ENCODE measurements around the gene AKAP6. TPM values are rescaled to one million over a fixed set of nuclear protein-coding genes. Genes with fewer than 3 reads are reported as not detected.

The AKAP6 gene
- total RNA-seq, 1 experiment from 2014 or later, result 1.9 TPM

DNA sequence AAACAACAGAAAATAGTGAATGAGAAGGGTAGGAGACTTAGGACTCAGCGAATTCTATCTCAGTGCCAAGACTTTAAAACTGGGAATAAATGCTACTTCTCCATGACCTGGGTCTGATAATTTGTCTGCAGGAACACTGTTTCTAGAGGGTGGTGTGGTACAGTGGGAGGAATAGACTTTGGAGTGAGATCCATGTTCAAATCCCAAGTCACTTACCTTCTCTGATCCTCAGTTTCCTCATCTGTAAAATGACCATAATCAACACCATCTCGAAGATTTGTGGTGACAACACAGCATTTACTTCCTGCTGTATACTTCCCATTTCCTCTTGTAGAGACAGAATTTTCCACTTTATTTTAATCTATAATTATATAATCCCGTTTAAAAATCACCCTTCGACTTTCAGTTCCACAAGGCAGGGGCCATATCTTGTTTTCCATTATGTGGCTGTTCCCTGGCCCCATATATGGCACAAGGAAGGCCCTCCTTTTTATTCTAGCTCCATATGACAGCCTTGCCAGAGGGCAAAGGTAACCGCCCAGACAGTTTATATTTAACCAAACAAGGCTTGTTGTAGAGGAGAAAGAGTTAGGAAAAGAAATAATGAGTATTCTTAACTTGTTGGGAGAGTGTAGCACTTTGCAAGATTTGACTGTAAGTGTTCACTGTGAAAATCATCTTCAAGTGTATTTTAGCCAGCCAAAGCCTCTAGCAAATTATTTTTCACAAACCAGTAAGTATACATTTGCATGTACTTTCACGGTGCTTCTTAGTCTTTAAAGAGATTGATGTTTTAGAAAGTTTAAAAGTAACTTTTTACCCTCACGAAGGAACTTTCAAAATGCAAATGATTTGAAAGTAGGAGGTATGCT lies 243.1 kb downstream of the AKAP6 start:
- intact Hi-C loops (cut with micrococcal nuclease), result no loop called here
- no TSS peak for BruUV-seq (replicated peaks)

More for the DNA sequence above, 243.1 kb downstream of the AKAP6 start:
- H3K4me1 ChIP-seq (ENCODE audit: control insufficient read depth in 1 of 2, insufficient read depth in 2 of 2, low read length in 2 of 2), result no peaks in the 10 kb centered on the region
- H3K4me3 ChIP-seq (replicated peaks in 1 of 2; ENCODE audit: low read depth in 1 of 2, low read length in 2 of 2), result no peak overlapping the region
- peaks cover 36% of the 10 kb centered on the region for H3K27me3 ChIP-seq (ENCODE audit: insufficient read depth, low read length)
- ChIA-PET POLR2A (no interaction called here), RAD21 (ENCODE audit: low non-redundant PET in 1 of 2, low total read pairs in 2 of 2, uncharacterized antibody in 2 of 2, unreplicated experiment in 2 of 2) (no interaction called here), CTCF (no interaction called here)
- ATAC-seq, result no peak
- no peak overlapping the region for H2AFZ ChIP-seq (ENCODE audit: low read depth, low read length, poor library complexity, severe bottlenecking)
- H3K9ac ChIP-seq (ENCODE audit: low read length), result no peak overlapping the region
- no peak for DNase-seq (ENCODE audit: low read depth, low spot score)
- H3K9me2 ChIP-seq (ENCODE audit: insufficient read depth), result no peaks in the 10 kb centered on the region
- no peaks in the 10 kb centered on the region for H3K79me2 ChIP-seq (ENCODE audit: insufficient read depth, low read length)
- no peaks in the 10 kb centered on the region for H3K9me3 ChIP-seq (ENCODE audit: control insufficient read depth in 1 of 2, insufficient read depth in 1 of 2, low read depth in 1 of 2, low read length in 2 of 2)
- TF ChIP-seq EGR1 (IDR thresholded peaks at IDR 0.05; ENCODE audit: low read depth) (no peak), TCF7L2 (IDR thresholded peaks at IDR 0.05; ENCODE audit: borderline replicate concordance, extremely low read depth, insufficient read depth, insufficient read length) (no peak), ZNF274 (IDR thresholded peaks at IDR 0.05; ENCODE audit: low read depth, low read length) (no peak), FOSL1 (IDR thresholded peaks at IDR 0.05; ENCODE audit: low read depth) (no peak), CBX3 (IDR thresholded peaks at IDR 0.05; ENCODE audit: low read depth) (no peak), SIN3A (IDR thresholded peaks at IDR 0.05; ENCODE audit: low read depth) (no peak)
- TF ChIP-seq, protein P1, sequence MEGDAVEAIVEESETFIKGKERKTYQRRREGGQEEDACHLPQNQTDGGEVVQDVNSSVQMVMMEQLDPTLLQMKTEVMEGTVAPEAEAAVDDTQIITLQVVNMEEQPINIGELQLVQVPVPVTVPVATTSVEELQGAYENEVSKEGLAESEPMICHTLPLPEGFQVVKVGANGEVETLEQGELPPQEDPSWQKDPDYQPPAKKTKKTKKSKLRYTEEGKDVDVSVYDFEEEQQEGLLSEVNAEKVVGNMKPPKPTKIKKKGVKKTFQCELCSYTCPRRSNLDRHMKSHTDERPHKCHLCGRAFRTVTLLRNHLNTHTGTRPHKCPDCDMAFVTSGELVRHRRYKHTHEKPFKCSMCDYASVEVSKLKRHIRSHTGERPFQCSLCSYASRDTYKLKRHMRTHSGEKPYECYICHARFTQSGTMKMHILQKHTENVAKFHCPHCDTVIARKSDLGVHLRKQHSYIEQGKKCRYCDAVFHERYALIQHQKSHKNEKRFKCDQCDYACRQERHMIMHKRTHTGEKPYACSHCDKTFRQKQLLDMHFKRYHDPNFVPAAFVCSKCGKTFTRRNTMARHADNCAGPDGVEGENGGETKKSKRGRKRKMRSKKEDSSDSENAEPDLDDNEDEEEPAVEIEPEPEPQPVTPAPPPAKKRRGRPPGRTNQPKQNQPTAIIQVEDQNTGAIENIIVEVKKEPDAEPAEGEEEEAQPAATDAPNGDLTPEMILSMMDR (IDR thresholded peaks at IDR 0.05 in 2 of 3, conservative IDR thresholded peaks at IDR 0.05 in 1 of 3; ENCODE audit: borderline replicate concordance in 1 of 3, insufficient read depth in 1 of 3, low read depth in 2 of 3, low read length in 2 of 3), result no peak
- TF ChIP-seq, protein P2, sequence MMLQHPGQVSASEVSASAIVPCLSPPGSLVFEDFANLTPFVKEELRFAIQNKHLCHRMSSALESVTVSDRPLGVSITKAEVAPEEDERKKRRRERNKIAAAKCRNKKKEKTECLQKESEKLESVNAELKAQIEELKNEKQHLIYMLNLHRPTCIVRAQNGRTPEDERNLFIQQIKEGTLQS (IDR thresholded peaks at IDR 0.05), result no peak
- H3K36me3 ChIP-seq (ENCODE audit: control insufficient read depth in 1 of 2, insufficient read depth in 2 of 2, low read length in 2 of 2), result no peaks in the 10 kb centered on the region
- H3K27ac ChIP-seq (ENCODE audit: low read depth, low read length), result no peak overlapping the region
- H3K4me2 ChIP-seq (ENCODE audit: low read length), result no peak overlapping the region
- H4K20me1 ChIP-seq (ENCODE audit: insufficient read depth), result no peaks in the 10 kb centered on the region
